ENCODE results near the gene CLEC5A. TPM values are rescaled to one million over a fixed set of nuclear protein-coding genes. Genes with fewer than 3 reads are reported as not detected.

CLEC5A gene
- polyA plus RNA-seq, 3 donors: 9.6 to 15.2 (median 10.0) TPM

DNA sequence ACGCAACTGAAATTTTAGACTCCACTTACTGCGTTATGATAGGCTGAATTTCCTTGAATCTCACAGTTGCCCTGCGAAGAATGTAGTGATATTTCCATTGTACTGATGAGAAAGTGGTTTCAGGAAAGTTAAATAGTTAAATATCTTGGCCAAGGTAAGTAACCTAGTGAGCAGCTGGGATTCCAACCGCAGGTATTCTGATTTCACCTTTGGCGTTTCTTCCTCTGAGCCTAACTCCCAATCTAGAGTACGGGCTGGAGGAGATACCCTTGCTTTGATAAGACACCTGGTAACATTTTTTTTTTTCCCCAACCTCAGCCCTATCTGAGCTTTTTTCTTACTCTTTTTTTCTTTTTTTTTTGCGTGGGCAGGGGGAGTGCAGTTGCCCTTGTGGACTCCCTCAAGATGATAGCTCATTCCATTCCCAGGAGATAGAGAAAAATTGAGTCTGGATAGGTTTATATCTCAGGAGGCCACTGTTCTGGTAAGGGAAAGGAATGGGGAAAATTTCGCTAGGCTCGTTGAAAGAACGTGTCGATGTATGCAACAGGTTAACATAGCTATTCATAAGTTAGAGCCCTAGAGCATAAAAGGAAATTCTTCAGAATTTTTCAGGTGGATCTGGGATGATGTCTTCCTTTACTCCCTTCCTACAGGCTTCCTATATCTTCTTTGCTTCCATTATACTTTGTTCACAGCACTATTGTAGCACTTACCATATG, 29.9 kb upstream of the CLEC5A start:
- DNase-seq: no peak
- Mint-ChIP-seq H3K4me1 (peaks cover 31% of the 10 kb centered on the region), H3K36me3 (no peaks in the 10 kb centered on the region), H3K9me3 (peaks cover 0 to 3% (median 2%) of the 10 kb centered on the region in 7 donors), H3K27me3 (ENCODE audit: low read depth in 3 of 3) (peaks cover 0 to 1% (median 0%) of the 10 kb centered on the region in 3 donors), H3K27ac (peak overlapping the region in 4 of 7 donors; percentile 31 to 96 (median 92)), H3K4me3 (peak overlapping the region; percentile 82 to 90)
- peak overlapping the region in 1 of 2 donors; percentile 95 for H3K27ac ChIP-seq (ENCODE audit: low read depth in 1 of 2, low read length in 2 of 2)
- peak overlapping the region in 2 of 3 experiments; percentile 58 to 82 for H3K4me3 ChIP-seq (replicated peaks in 1 of 3; ENCODE audit: low read depth in 2 of 3, low read length in 3 of 3)
- H3K4me2 ChIP-seq (replicated peaks; ENCODE audit: extremely low read depth, low read length, poor library complexity, severe bottlenecking): peak overlapping the region; percentile 84
- H3K4me1 ChIP-seq (ENCODE audit: control insufficient read depth in 1 of 2, insufficient read depth in 2 of 2, low read length in 2 of 2): peaks cover 18 to 23% of the 10 kb centered on the region in 2 donors
- H3K9ac ChIP-seq (ENCODE audit: insufficient read depth, low read length, poor library complexity, severe bottlenecking): no peak overlapping the region
- no peaks in the 10 kb centered on the region for H3K9me3 ChIP-seq (replicated peaks in 1 of 2; ENCODE audit: control insufficient read depth in 1 of 2, insufficient read depth in 1 of 2, low read length in 2 of 2)
- intact Hi-C loops (cut with micrococcal nuclease): loop anchor here (5.0 to 10.0 kb wide), 4 partner anchors 58 to 211 kb away; no protein-coding TSS in a partner anchor
- no peaks in the 10 kb centered on the region for H4K20me1 ChIP-seq (ENCODE audit: insufficient read depth, low read length)
- H2AFZ ChIP-seq (ENCODE audit: insufficient read depth, low read depth, low read length, poor library complexity, severe bottlenecking): peak overlapping the region; percentile 99
- no peaks in the 10 kb centered on the region for H3K36me3 ChIP-seq (replicated peaks in 1 of 2; ENCODE audit: control insufficient read depth in 1 of 2, insufficient read depth in 2 of 2, low read length in 2 of 2)
- H3K27me3 ChIP-seq (ENCODE audit: control insufficient read depth in 2 of 2, insufficient read depth in 2 of 2, low read length in 2 of 2): no peaks in the 10 kb centered on the region
- H3K79me2 ChIP-seq (ENCODE audit: insufficient read depth, low read length): no peaks in the 10 kb centered on the region
- TF ChIP-seq, protein P1, sequence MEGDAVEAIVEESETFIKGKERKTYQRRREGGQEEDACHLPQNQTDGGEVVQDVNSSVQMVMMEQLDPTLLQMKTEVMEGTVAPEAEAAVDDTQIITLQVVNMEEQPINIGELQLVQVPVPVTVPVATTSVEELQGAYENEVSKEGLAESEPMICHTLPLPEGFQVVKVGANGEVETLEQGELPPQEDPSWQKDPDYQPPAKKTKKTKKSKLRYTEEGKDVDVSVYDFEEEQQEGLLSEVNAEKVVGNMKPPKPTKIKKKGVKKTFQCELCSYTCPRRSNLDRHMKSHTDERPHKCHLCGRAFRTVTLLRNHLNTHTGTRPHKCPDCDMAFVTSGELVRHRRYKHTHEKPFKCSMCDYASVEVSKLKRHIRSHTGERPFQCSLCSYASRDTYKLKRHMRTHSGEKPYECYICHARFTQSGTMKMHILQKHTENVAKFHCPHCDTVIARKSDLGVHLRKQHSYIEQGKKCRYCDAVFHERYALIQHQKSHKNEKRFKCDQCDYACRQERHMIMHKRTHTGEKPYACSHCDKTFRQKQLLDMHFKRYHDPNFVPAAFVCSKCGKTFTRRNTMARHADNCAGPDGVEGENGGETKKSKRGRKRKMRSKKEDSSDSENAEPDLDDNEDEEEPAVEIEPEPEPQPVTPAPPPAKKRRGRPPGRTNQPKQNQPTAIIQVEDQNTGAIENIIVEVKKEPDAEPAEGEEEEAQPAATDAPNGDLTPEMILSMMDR (IDR thresholded peaks at IDR 0.05): peak; percentile 40
- WGBS (ENCODE audit: insufficient coverage): 41% methylated on average over 3 of the region's 11 CpGs

DNA sequence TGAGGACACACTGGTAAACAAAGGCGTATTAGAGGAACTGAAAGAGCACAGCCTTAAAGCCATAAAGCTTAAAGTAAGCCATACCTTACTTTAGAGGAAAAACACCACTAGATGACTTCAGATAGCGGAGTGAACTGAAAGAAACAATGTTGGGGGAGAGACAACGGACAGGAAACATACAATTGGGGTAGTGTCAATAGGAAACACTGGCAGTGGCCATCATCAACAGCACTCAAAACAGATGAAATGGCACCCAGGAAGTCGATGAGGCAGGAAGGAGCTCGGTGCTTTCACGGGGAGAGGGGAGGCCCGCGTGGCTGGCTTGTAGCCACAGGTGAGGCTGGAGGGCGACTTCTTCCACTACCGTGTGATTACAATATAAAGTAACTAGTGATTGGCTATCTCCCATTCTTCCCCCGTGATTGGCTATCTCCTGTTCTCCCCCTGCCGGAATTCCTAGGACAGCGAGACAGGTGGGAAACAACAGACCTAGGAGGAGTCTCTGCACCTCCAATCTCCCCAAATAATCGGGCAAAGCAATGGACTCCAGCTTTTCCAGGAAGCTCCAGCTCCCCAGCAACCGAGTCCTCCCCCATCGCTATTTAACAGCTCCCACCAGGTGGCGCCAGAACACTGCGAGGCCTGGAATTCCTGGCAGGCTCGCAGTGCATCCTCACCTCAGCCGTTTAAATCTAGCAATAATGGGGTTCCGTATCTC, 29.2 kb upstream of the CLEC5A start:
- H3K9me3 Mint-ChIP-seq: peaks cover 0 to 3% (median 0%) of the 10 kb centered on the region in 7 donors
- Histone ChIP-seq H2AFZ (ENCODE audit: insufficient read depth, low read depth, low read length, poor library complexity, severe bottlenecking) (peak overlapping the region; percentile 99), H3K36me3 (replicated peaks in 1 of 2; ENCODE audit: control insufficient read depth in 1 of 2, insufficient read depth in 2 of 2, low read length in 2 of 2) (no peaks in the 10 kb centered on the region), H3K9ac (ENCODE audit: insufficient read depth, low read length, poor library complexity, severe bottlenecking) (peak overlapping the region; percentile 73), H3K27ac (ENCODE audit: low read depth in 1 of 2, low read length in 2 of 2) (peak overlapping the region; percentile 42 to 95), H3K27me3 (ENCODE audit: control insufficient read depth in 2 of 2, insufficient read depth in 2 of 2, low read length in 2 of 2) (no peaks in the 10 kb centered on the region), H3K4me3 (replicated peaks in 1 of 3; ENCODE audit: low read depth in 2 of 3, low read length in 3 of 3) (peak overlapping the region; percentile 54 to 82 (median 58)), H3K4me1 (ENCODE audit: control insufficient read depth in 1 of 2, insufficient read depth in 2 of 2, low read length in 2 of 2) (peaks cover 18 to 23% of the 10 kb centered on the region in 2 donors), H3K4me2 (replicated peaks; ENCODE audit: extremely low read depth, low read length, poor library complexity, severe bottlenecking) (peak overlapping the region; percentile 84), H3K9me3 (replicated peaks in 1 of 2; ENCODE audit: control insufficient read depth in 1 of 2, insufficient read depth in 1 of 2, low read length in 2 of 2) (no peaks in the 10 kb centered on the region), H4K20me1 (ENCODE audit: insufficient read depth, low read length) (no peaks in the 10 kb centered on the region), H3K79me2 (ENCODE audit: insufficient read depth, low read length) (no peaks in the 10 kb centered on the region)
- WGBS (ENCODE audit: insufficient coverage): 0% methylated on average over 9 of the region's 21 CpGs
- H3K4me3 Mint-ChIP-seq: peak overlapping the region; percentile 82 to 90
- TF ChIP-seq, protein P1 (IDR thresholded peaks at IDR 0.05): peak; percentile 93
- peak; percentile 75 to 82 (median 79) for DNase-seq
- no peaks in the 10 kb centered on the region for H3K36me3 Mint-ChIP-seq
- H3K27me3 Mint-ChIP-seq (ENCODE audit: low read depth in 3 of 3): peaks cover 0 to 1% (median 0%) of the 10 kb centered on the region in 3 donors
- H3K27ac Mint-ChIP-seq: peak overlapping the region; percentile 76 to 98 (median 94)
- H3K4me1 Mint-ChIP-seq: peaks cover 31% of the 10 kb centered on the region
- intact Hi-C loops (cut with micrococcal nuclease): loop anchor here (5.0 to 10.0 kb wide), 4 partner anchors 59 to 211 kb away; no protein-coding TSS in a partner anchor
